Neutrophil (primary cell): Measurements from ENCODE around the gene KCNMB4.

Source experiments
- H3K27ac ChIP-seq: fragments of 200-600 bp; sonication (generic); 2 replicates; pipeline ENCODE4 v1.5.1; 2016; ENCODE audit warnings: mild to moderate bottlenecking, moderate library complexity
- H3K27me3 ChIP-seq: fragments of 200-600 bp; sonication (generic); 2 replicates; pipeline ENCODE4 v1.6.0; 2016; ENCODE audit warnings: mild to moderate bottlenecking
- H3K36me3 ChIP-seq: fragments of 200-600 bp; sonication (generic); 2 replicates; pipeline ENCODE4 v1.5.1; 2017
- H3K4me1 ChIP-seq, 2 experiments: fragments of 200-600 bp in 1 of 2; sonication (generic) in 1 of 2; 1 replicate in 1 of 2; 2 replicates in 1 of 2; pipeline versions ENCODE4 v1.5.1 to v1.6.1; 2013 to 2016; ENCODE audit warnings: low read depth in 1 of 2, low read length in 1 of 2, mild to moderate bottlenecking in 1 of 2, moderate library complexity in 1 of 2; ENCODE audit not compliant: control insufficient read depth in 1 of 2, insufficient read depth in 1 of 2
- H3K4me3 ChIP-seq, 2 experiments: fragments of 200-600 bp in 1 of 2; sonication (generic) in 1 of 2; 1 replicate in 1 of 2; 2 replicates in 1 of 2; pipeline ENCODE4 v1.5.1; 2013 to 2016; ENCODE audit warnings: low read depth in 1 of 2, low read length in 1 of 2, mild to moderate bottlenecking in 1 of 2, moderate library complexity in 1 of 2
- H3K9me3 ChIP-seq: fragments of 200-600 bp; sonication (generic); 2 replicates; pipeline ENCODE4 v1.5.1; 2016
- CTCF ChIP-seq: fragments of 200-600 bp; sonication (generic); IDR thresholded peaks from 2 replicates; pipeline ENCODE4 v1.5.1; 2016; ENCODE audit warnings: antibody characterized with exemption

Gene KCNMB4

GRCh38 chr12:70422631-70423030 lies 56.5 kb downstream of the KCNMB4 start:
- Histone ChIP-seq H3K9me3 (no peaks in the 10 kb centered on the region), H3K4me3 (no peak overlapping the region), H3K27ac (no peak overlapping the region), H3K4me1 (no peaks in the 10 kb centered on the region), H3K27me3 (no peaks in the 10 kb centered on the region), H3K36me3 (no peaks in the 10 kb centered on the region)
- no peak for TF ChIP-seq CTCF

- Histone ChIP-seq H3K9me3 (no peaks in the 10 kb centered on the region), H3K4me1 (no peaks in the 10 kb centered on the region), H3K27me3 (no peaks in the 10 kb centered on the region), H3K4me3 (no peak overlapping the region), H3K27ac (no peak overlapping the region), H3K36me3 (no peaks in the 10 kb centered on the region)
- TF ChIP-seq CTCF: no peak
These were observed 60.5 kb downstream of the KCNMB4 start for GRCh38 chr12:70426620-70427019.

GRCh38 chr12:70427611-70428010 lies 61.5 kb downstream of the KCNMB4 start:
- no peaks in the 10 kb centered on the region for H3K4me1 ChIP-seq
- no peak overlapping the region for H3K4me3 ChIP-seq
- no peaks in the 10 kb centered on the region for H3K36me3 ChIP-seq
- no peak for TF ChIP-seq CTCF
- H3K27me3 ChIP-seq: no peaks in the 10 kb centered on the region
- H3K27ac ChIP-seq: no peak overlapping the region
- H3K9me3 ChIP-seq: no peaks in the 10 kb centered on the region

GRCh38 chr12:70430400-70430799 lies 64.3 kb downstream of the KCNMB4 start:
- no peak overlapping the region for H3K4me3 ChIP-seq
- no peaks in the 10 kb centered on the region for H3K36me3 ChIP-seq
- H3K4me1 ChIP-seq: no peaks in the 10 kb centered on the region
- TF ChIP-seq CTCF: no peak
- H3K27me3 ChIP-seq: no peaks in the 10 kb centered on the region
- no peaks in the 10 kb centered on the region for H3K9me3 ChIP-seq
- H3K27ac ChIP-seq: no peak overlapping the region

- Histone ChIP-seq H3K4me1 (no peaks in the 10 kb centered on the region), H3K27me3 (no peaks in the 10 kb centered on the region), H3K27ac (no peak overlapping the region), H3K4me3 (no peak overlapping the region), H3K9me3 (no peaks in the 10 kb centered on the region), H3K36me3 (no peaks in the 10 kb centered on the region)
- TF ChIP-seq CTCF: no peak
These were observed 70.7 kb downstream of the KCNMB4 start for GRCh38 chr12:70436836-70437235.

GRCh38 chr12:70443062-70443673 lies 77.1 kb downstream of the KCNMB4 start:
- no peak for TF ChIP-seq CTCF
- Histone ChIP-seq H3K36me3 (no peaks in the 10 kb centered on the region), H3K9me3 (no peaks in the 10 kb centered on the region), H3K4me3 (no peak overlapping the region), H3K27ac (no peak overlapping the region), H3K27me3 (no peaks in the 10 kb centered on the region), H3K4me1 (no peaks in the 10 kb centered on the region)
